Measurements from ENCODE around the gene BEX5.
"Not testable (repeated sequence)": the region's sequence is repeated elsewhere in the genome, so short reads cannot be mapped to it uniquely, and the experiment has no call there.

Gene BEX5

GRCh38 chrX:102125436-102125835 lies 30.3 kb downstream of the BEX5 start, which contains the start of gene TCEAL2:
TCEAL2 (plus strand) TSS chrX:102125679; CDS start chrX:102126831, 1,152 bp downstream.
- not testable (repeated sequence) for H2BK15ac ChIP-seq (ENCODE audit: low read length); H3K36me3 ChIP-seq (replicated peaks in 1 of 2; ENCODE audit: control insufficient read depth in 2 of 2, insufficient read depth in 2 of 2, low read length in 2 of 2); H3K23ac ChIP-seq (ENCODE audit: low read depth, low read length, poor library complexity); H3K79me1 ChIP-seq (ENCODE audit: low read depth, low read length); H3K9me3 ChIP-seq (replicated peaks in 1 of 2; ENCODE audit: control insufficient read depth in 2 of 2, insufficient read depth in 1 of 2, low read depth in 1 of 2, low read length in 2 of 2); H3K14ac ChIP-seq (ENCODE audit: low read length); H3K27ac ChIP-seq (replicated peaks; ENCODE audit: low read length); H2BK120ac ChIP-seq (ENCODE audit: low read depth, low read length); H2AK5ac ChIP-seq (ENCODE audit: low read depth, low read length); H2BK5ac ChIP-seq (ENCODE audit: low read length); H2BK12ac ChIP-seq (ENCODE audit: low read length); H3K18ac ChIP-seq (ENCODE audit: low read length); H3K4me1 ChIP-seq (ENCODE audit: control insufficient read depth in 2 of 2, insufficient read depth in 1 of 2, low read depth in 1 of 2, low read length in 2 of 2); H4K91ac ChIP-seq (ENCODE audit: low read depth, low read length, poor library complexity); H3K4ac ChIP-seq (ENCODE audit: low read length); H3K9ac ChIP-seq (ENCODE audit: low read depth, low read length, poor library complexity); H4K8ac ChIP-seq (ENCODE audit: low read depth, low read length)
- Histone ChIP-seq H3K4me2 (ENCODE audit: insufficient read depth, low read length, poor library complexity, severe bottlenecking) (peak within 1 kb of the TSS; percentile 66), H3K4me3 (ENCODE audit: low read length in 2 of 2) (peak within 1 kb of the TSS; percentile 36 to 84), H2AFZ (ENCODE audit: low read length) (peak within 1 kb of the TSS; percentile 71), H3K27me3 (ENCODE audit: control insufficient read depth in 3 of 3, insufficient read depth in 3 of 3, low read depth in 1 of 3, low read length in 3 of 3) (peaks cover 0 to 36% (median 0%) of the 10 kb centered on the region in 3 experiments)
- WGBS, 2 donors (ENCODE audit: extremely low coverage in 2 of 2, insufficient read length in 2 of 2, insufficient replicate concordance in 1 of 2) = no CpG with 5 or more reads among the region's 38 CpGs
- peak; percentile 8 for DNase-seq (ENCODE audit: low spot score)

- H3K4me1 ChIP-seq (ENCODE audit: control insufficient read depth in 2 of 2, insufficient read depth in 1 of 2, low read depth in 1 of 2, low read length in 2 of 2); H3K27ac ChIP-seq (replicated peaks; ENCODE audit: low read length); H2BK5ac ChIP-seq (ENCODE audit: low read length); H2AK5ac ChIP-seq (ENCODE audit: low read depth, low read length); H3K4ac ChIP-seq (ENCODE audit: low read length); H3K18ac ChIP-seq (ENCODE audit: low read length); H2BK12ac ChIP-seq (ENCODE audit: low read length); H3K9ac ChIP-seq (ENCODE audit: low read depth, low read length, poor library complexity); DNase-seq (ENCODE audit: low spot score); H3K79me1 ChIP-seq (ENCODE audit: low read depth, low read length); H3K23ac ChIP-seq (ENCODE audit: low read depth, low read length, poor library complexity); H3K36me3 ChIP-seq (replicated peaks in 1 of 2; ENCODE audit: control insufficient read depth in 2 of 2, insufficient read depth in 2 of 2, low read length in 2 of 2); H2BK120ac ChIP-seq (ENCODE audit: low read depth, low read length); H2BK15ac ChIP-seq (ENCODE audit: low read length); H3K9me3 ChIP-seq (replicated peaks in 1 of 2; ENCODE audit: control insufficient read depth in 2 of 2, insufficient read depth in 1 of 2, low read depth in 1 of 2, low read length in 2 of 2); H4K8ac ChIP-seq (ENCODE audit: low read depth, low read length); H4K91ac ChIP-seq (ENCODE audit: low read depth, low read length, poor library complexity); H3K14ac ChIP-seq (ENCODE audit: low read length): not testable (repeated sequence)
- WGBS, 2 donors (ENCODE audit: extremely low coverage in 2 of 2, insufficient read length in 2 of 2, insufficient replicate concordance in 1 of 2) = no CpG with 5 or more reads among the region's 10 CpGs
- H2AFZ ChIP-seq (ENCODE audit: low read length) = peak overlapping the region; percentile 71
- peak overlapping the region; percentile 36 to 84 for H3K4me3 ChIP-seq (ENCODE audit: low read length in 2 of 2)
- H3K4me2 ChIP-seq (ENCODE audit: insufficient read depth, low read length, poor library complexity, severe bottlenecking) = peak overlapping the region; percentile 66
- peaks cover 0 to 36% (median 0%) of the 10 kb centered on the region in 3 experiments for H3K27me3 ChIP-seq (ENCODE audit: control insufficient read depth in 3 of 3, insufficient read depth in 3 of 3, low read depth in 1 of 3, low read length in 3 of 3)
These were observed 30.8 kb downstream of the BEX5 start for GRCh38 chrX:102125014-102125413.

- Histone ChIP-seq H2BK5ac (ENCODE audit: low read length) (no peak overlapping the region), H3K9ac (ENCODE audit: low read depth, low read length, poor library complexity) (no peak overlapping the region), H4K8ac (ENCODE audit: low read depth, low read length) (no peak overlapping the region), H3K4ac (ENCODE audit: low read length) (no peak overlapping the region), H2AK5ac (ENCODE audit: low read depth, low read length) (no peak overlapping the region), H4K91ac (ENCODE audit: low read depth, low read length, poor library complexity) (no peak overlapping the region), H3K27ac (replicated peaks; ENCODE audit: low read length) (no peak overlapping the region), H2AFZ (ENCODE audit: low read length) (no peak overlapping the region), H2BK12ac (ENCODE audit: low read length) (no peak overlapping the region), H3K4me2 (ENCODE audit: insufficient read depth, low read length, poor library complexity, severe bottlenecking) (no peak overlapping the region), H2BK15ac (ENCODE audit: low read length) (no peak overlapping the region), H3K18ac (ENCODE audit: low read length) (no peak overlapping the region), H3K4me1 (ENCODE audit: control insufficient read depth in 2 of 2, insufficient read depth in 1 of 2, low read depth in 1 of 2, low read length in 2 of 2) (no peaks in the 10 kb centered on the region), H3K14ac (ENCODE audit: low read length) (no peak overlapping the region), H3K23ac (ENCODE audit: low read depth, low read length, poor library complexity) (no peak overlapping the region), H3K36me3 (replicated peaks in 1 of 2; ENCODE audit: control insufficient read depth in 2 of 2, insufficient read depth in 2 of 2, low read length in 2 of 2) (no peaks in the 10 kb centered on the region), H3K9me3 (replicated peaks in 1 of 2; ENCODE audit: control insufficient read depth in 2 of 2, insufficient read depth in 1 of 2, low read depth in 1 of 2, low read length in 2 of 2) (peaks cover 0 to 3% of the 10 kb centered on the region in 2 donors), H3K27me3 (ENCODE audit: control insufficient read depth in 3 of 3, insufficient read depth in 3 of 3, low read depth in 1 of 3, low read length in 3 of 3) (no peaks in the 10 kb centered on the region), H3K4me3 (ENCODE audit: low read length in 2 of 2) (no peak overlapping the region), H2BK120ac (ENCODE audit: low read depth, low read length) (no peak overlapping the region), H3K79me1 (ENCODE audit: low read depth, low read length) (no peaks in the 10 kb centered on the region)
- DNase-seq (ENCODE audit: low spot score) = no peak
- WGBS, 2 donors (ENCODE audit: extremely low coverage in 2 of 2, insufficient read length in 2 of 2, insufficient replicate concordance in 1 of 2) = no CpG with 5 or more reads among the region's 2 CpGs
These were observed 40.0 kb downstream of the BEX5 start for GRCh38 chrX:102115748-102116147.

- Histone ChIP-seq H2AK5ac (ENCODE audit: low read depth, low read length) (no peak overlapping the region), H2BK120ac (ENCODE audit: low read depth, low read length) (no peak overlapping the region), H3K9ac (ENCODE audit: low read depth, low read length, poor library complexity) (no peak overlapping the region), H4K8ac (ENCODE audit: low read depth, low read length) (no peak overlapping the region), H3K4me3 (ENCODE audit: low read length in 2 of 2) (no peak overlapping the region), H3K4me2 (ENCODE audit: insufficient read depth, low read length, poor library complexity, severe bottlenecking) (no peak overlapping the region), H3K4me1 (ENCODE audit: control insufficient read depth in 2 of 2, insufficient read depth in 1 of 2, low read depth in 1 of 2, low read length in 2 of 2) (no peaks in the 10 kb centered on the region), H2BK5ac (ENCODE audit: low read length) (no peak overlapping the region), H3K9me3 (replicated peaks in 1 of 2; ENCODE audit: control insufficient read depth in 2 of 2, insufficient read depth in 1 of 2, low read depth in 1 of 2, low read length in 2 of 2) (peaks cover 0 to 3% of the 10 kb centered on the region in 2 donors), H3K27ac (replicated peaks; ENCODE audit: low read length) (no peak overlapping the region), H2BK12ac (ENCODE audit: low read length) (no peak overlapping the region), H3K14ac (ENCODE audit: low read length) (no peak overlapping the region), H3K36me3 (replicated peaks in 1 of 2; ENCODE audit: control insufficient read depth in 2 of 2, insufficient read depth in 2 of 2, low read length in 2 of 2) (no peaks in the 10 kb centered on the region), H3K79me1 (ENCODE audit: low read depth, low read length) (no peaks in the 10 kb centered on the region), H4K91ac (ENCODE audit: low read depth, low read length, poor library complexity) (no peak overlapping the region), H2AFZ (ENCODE audit: low read length) (no peak overlapping the region), H3K27me3 (ENCODE audit: control insufficient read depth in 3 of 3, insufficient read depth in 3 of 3, low read depth in 1 of 3, low read length in 3 of 3) (no peaks in the 10 kb centered on the region), H2BK15ac (ENCODE audit: low read length) (no peak overlapping the region), H3K4ac (ENCODE audit: low read length) (no peak overlapping the region), H3K18ac (ENCODE audit: low read length) (no peak overlapping the region), H3K23ac (ENCODE audit: low read depth, low read length, poor library complexity) (no peak overlapping the region)
- WGBS, 2 donors (ENCODE audit: extremely low coverage in 2 of 2, insufficient read length in 2 of 2, insufficient replicate concordance in 1 of 2) = no CpG with 5 or more reads among the region's 4 CpGs
- no peak for DNase-seq (ENCODE audit: low spot score)
These were observed 42.4 kb downstream of the BEX5 start for GRCh38 chrX:102113367-102113766.
